ENCODE data around the gene ACSF3.
"Not testable (repeated sequence)": the region's sequence is repeated elsewhere in the genome, so short reads cannot be mapped to it uniquely, and the experiment has no call there.

The ACSF3 gene

DNA sequence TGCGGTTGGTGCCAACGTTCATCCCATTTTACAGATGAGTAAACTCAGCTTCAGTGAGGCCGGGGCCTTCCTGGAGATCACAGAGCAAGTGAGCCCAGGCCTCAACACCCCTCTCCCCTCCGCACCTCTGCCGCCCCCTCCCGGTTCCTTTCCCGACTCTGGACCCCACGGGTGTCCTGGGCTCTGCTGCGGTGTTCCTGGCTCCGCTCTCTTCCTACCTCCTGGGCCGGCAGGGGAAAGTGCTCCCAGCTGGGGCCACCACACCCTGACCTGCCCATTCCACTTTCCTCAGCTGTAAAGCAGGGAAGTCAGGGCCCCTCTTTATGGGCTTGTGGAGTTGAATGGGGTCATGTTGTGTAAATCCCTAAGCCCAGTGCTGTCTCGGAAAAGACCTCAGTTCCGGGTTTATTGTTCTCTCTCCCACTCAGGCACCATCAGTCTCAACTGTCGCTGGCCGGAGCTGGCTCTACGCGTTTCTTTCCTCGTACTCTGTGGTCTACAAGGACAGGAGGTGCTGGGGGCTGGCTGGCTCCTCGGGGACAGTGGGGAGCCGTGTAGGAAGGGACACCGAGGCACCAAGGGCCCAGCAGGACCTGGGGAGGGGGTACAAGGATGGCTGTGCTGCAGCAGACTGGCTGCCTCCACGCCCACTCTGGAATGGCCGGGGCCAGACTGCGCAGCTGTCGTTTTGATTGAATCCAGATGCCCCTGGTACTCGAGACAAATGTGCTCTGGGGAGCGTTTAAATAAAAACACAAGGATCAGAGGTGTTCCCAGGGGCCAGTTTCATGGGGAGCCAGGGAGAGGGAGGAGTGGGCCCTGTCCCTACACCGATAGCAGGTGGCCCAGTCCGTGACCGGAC is 21.7 kb upstream of the ACSF3 start:
- H3K36me3 Mint-ChIP-seq (ENCODE audit: insufficient read depth), result no peaks in the 10 kb centered on the region
- DNase-seq (ENCODE audit: low spot score in 2 of 2) (no peak), ATAC-seq (replicated peaks; ENCODE audit: extremely low read depth, poor library complexity, severe bottlenecking) (no peak)
- no peaks in the 10 kb centered on the region for H3K9me3 Mint-ChIP-seq
- no peaks in the 10 kb centered on the region for H3K27me3 Mint-ChIP-seq
- H3K4me3 Mint-ChIP-seq, result no peak overlapping the region
- H3K4me1 Mint-ChIP-seq, result no peaks in the 10 kb centered on the region
- no peak overlapping the region for H3K27ac Mint-ChIP-seq (ENCODE audit: low read depth)

- H3K4me1 Mint-ChIP-seq, result no peaks in the 10 kb centered on the region
- H3K36me3 Mint-ChIP-seq (ENCODE audit: insufficient read depth), result no peaks in the 10 kb centered on the region
- H3K27ac Mint-ChIP-seq (ENCODE audit: low read depth), result no peak overlapping the region
- H3K27me3 Mint-ChIP-seq, result no peaks in the 10 kb centered on the region
- ATAC-seq (replicated peaks; ENCODE audit: extremely low read depth, poor library complexity, severe bottlenecking) (no peak), DNase-seq (ENCODE audit: low spot score in 2 of 2) (no peak)
- H3K4me3 Mint-ChIP-seq, result no peak overlapping the region
- no peaks in the 10 kb centered on the region for H3K9me3 Mint-ChIP-seq
These were observed 21.0 kb upstream of the ACSF3 start for GRCh38 chr16:89072548-89073130.

DNA sequence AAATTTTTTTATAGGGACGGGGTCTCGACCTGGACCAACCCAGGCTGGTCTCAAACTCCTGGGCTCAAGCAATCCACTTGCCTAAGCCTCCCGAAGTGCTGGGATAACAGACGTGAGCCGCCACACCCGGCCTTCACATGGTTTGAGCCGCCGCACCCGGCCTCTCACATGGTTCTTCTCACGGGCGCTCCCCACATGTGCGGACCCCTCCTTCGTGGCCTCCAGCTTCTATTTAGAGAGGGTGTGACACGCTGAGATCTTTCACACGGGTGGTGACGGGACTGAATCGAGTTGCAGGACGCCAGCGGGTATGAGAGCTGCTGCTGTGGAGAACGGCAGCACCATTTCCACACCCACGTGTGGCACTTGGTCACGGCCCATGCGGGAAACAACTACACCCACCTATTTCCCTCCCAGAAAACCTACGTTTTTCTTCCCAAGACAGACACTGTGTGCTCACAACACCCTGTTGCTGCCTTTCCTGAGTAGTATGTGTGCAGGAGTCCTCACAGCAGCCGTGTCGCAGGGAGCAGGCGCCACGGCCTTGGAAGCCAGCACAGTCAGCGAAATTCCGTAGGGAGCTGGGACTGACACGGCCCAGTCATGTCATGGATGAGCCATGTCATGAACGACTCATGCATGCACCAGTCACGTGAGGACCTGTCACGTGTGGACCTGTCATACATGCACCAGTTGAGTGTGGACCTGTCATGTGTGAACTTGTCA is 20.1 kb upstream of the ACSF3 start:
- DNase-seq (ENCODE audit: low spot score in 2 of 2), result no peak
- Mint-ChIP-seq H3K9me3 (no peaks in the 10 kb centered on the region), H3K4me3 (no peak overlapping the region), H3K27ac (ENCODE audit: low read depth) (no peak overlapping the region), H3K36me3 (ENCODE audit: insufficient read depth) (no peaks in the 10 kb centered on the region), H3K4me1 (no peaks in the 10 kb centered on the region), H3K27me3 (no peaks in the 10 kb centered on the region)
- ATAC-seq (replicated peaks; ENCODE audit: extremely low read depth, poor library complexity, severe bottlenecking), result no peak

GRCh38 chr16:89074072-89074674 is 19.5 kb upstream of the ACSF3 start:
- ATAC-seq (replicated peaks; ENCODE audit: extremely low read depth, poor library complexity, severe bottlenecking); H3K27me3 Mint-ChIP-seq; H3K4me1 Mint-ChIP-seq; H3K9me3 Mint-ChIP-seq; H3K27ac Mint-ChIP-seq (ENCODE audit: low read depth); H3K4me3 Mint-ChIP-seq; DNase-seq (ENCODE audit: low spot score in 2 of 2); H3K36me3 Mint-ChIP-seq (ENCODE audit: insufficient read depth): not testable (repeated sequence)

GRCh38 chr16:89074803-89075688 is 18.6 kb upstream of the ACSF3 start:
- no peak for ATAC-seq (replicated peaks; ENCODE audit: extremely low read depth, poor library complexity, severe bottlenecking)
- Mint-ChIP-seq H3K4me3 (no peak overlapping the region), H3K27me3 (no peaks in the 10 kb centered on the region), H3K4me1 (no peaks in the 10 kb centered on the region), H3K27ac (ENCODE audit: low read depth) (no peak overlapping the region), H3K9me3 (no peaks in the 10 kb centered on the region), H3K36me3 (ENCODE audit: insufficient read depth) (no peaks in the 10 kb centered on the region)
- DNase-seq (ENCODE audit: low spot score in 2 of 2), result no peak

DNA sequence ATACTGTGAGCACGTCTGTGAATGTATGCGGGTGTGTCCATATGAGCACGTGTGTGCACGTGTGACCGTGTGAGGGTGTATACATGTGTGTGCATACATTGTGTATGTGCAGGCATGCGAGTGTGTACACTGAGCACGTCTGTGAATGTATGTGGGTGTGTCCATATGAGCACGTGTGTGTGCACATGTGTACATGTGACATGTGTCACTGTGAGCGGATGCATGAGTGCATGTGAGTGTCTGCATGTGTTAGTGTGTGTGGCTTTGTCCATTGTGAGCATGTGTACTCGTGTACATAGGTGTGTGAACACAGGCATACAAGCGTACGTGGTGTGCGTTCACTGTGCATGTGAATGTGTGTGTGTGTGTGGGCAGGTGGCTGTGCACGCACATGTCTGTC is 17.5 kb upstream of the ACSF3 start:
- Mint-ChIP-seq H3K27me3 (no peaks in the 10 kb centered on the region), H3K27ac (ENCODE audit: low read depth) (no peak overlapping the region), H3K4me1 (no peaks in the 10 kb centered on the region), H3K4me3 (no peak overlapping the region), H3K9me3 (no peaks in the 10 kb centered on the region), H3K36me3 (ENCODE audit: insufficient read depth) (no peaks in the 10 kb centered on the region)
- ATAC-seq (replicated peaks; ENCODE audit: extremely low read depth, poor library complexity, severe bottlenecking) (no peak), DNase-seq (ENCODE audit: low spot score in 2 of 2) (no peak)

GRCh38 chr16:89077076-89077475 is 16.6 kb upstream of the ACSF3 start:
- DNase-seq (ENCODE audit: low spot score in 2 of 2) (no peak), ATAC-seq (replicated peaks; ENCODE audit: extremely low read depth, poor library complexity, severe bottlenecking) (no peak)
- no peak overlapping the region for H3K4me3 Mint-ChIP-seq
- no peaks in the 10 kb centered on the region for H3K36me3 Mint-ChIP-seq (ENCODE audit: insufficient read depth)
- no peaks in the 10 kb centered on the region for H3K27me3 Mint-ChIP-seq
- H3K27ac Mint-ChIP-seq (ENCODE audit: low read depth), result no peak overlapping the region
- H3K4me1 Mint-ChIP-seq, result no peaks in the 10 kb centered on the region
- H3K9me3 Mint-ChIP-seq, result no peaks in the 10 kb centered on the region

DNA sequence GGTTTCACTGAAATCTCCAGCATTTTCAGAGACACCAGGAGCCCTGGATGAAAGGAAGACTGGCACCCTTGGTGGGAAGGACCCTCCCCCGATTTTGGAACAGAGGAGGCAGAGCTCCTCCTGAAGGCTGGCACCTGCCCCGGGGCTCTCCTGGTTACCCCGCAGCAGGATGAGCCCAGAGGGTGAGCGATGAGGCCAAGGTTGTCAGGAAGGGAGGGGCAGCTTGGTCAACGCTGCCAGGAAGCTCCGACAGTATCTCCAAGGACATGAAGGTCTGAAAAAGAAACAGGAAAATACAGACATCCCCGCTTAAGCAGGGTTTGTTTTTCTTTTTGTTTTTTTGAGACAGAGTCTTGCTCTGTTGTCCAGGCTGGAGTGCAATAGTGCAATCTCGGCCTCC is 15.5 kb upstream of the ACSF3 start:
- no peaks in the 10 kb centered on the region for H3K36me3 Mint-ChIP-seq (ENCODE audit: insufficient read depth)
- H3K9me3 Mint-ChIP-seq, result no peaks in the 10 kb centered on the region
- no peak overlapping the region for H3K4me3 Mint-ChIP-seq
- DNase-seq (ENCODE audit: low spot score in 2 of 2) (no peak), ATAC-seq (replicated peaks; ENCODE audit: extremely low read depth, poor library complexity, severe bottlenecking) (no peak)
- H3K27ac Mint-ChIP-seq (ENCODE audit: low read depth), result no peak overlapping the region
- H3K4me1 Mint-ChIP-seq, result no peaks in the 10 kb centered on the region
- H3K27me3 Mint-ChIP-seq, result no peaks in the 10 kb centered on the region

DNA sequence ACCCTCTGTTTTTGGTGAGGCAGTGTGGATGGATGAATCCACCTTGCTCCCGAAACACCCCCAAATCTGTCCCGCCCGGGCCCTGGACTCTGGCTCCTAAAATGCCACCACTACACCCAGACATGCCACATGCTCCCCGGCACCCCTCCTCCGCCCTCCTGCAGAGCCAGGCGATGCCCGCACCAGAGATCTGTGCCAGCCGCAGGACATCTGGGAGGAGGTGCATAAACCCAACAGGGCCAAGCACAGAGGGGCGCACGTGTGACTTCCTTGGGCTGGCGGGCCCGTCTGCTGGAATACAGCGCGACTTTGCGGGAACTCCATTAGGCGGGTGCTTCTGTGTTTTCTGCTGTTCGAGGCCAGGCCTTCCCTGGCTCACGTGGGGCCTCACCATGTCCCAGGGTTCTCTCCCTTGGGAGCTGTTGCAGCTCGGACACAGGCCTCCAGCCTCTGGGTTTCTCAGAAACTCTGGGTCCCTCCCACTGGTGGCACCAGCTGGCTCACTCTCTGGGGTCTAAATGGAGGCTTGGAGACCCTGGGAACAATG is 14.1 kb upstream of the ACSF3 start:
- Mint-ChIP-seq H3K9me3 (no peaks in the 10 kb centered on the region), H3K27me3 (no peaks in the 10 kb centered on the region), H3K4me1 (no peaks in the 10 kb centered on the region), H3K27ac (ENCODE audit: low read depth) (no peak overlapping the region), H3K4me3 (no peak overlapping the region), H3K36me3 (ENCODE audit: insufficient read depth) (no peaks in the 10 kb centered on the region)
- DNase-seq (ENCODE audit: low spot score in 2 of 2), result no peak
- ATAC-seq (replicated peaks; ENCODE audit: extremely low read depth, poor library complexity, severe bottlenecking), result no peak

- Mint-ChIP-seq H3K27ac (ENCODE audit: low read depth) (no peak overlapping the region), H3K27me3 (no peaks in the 10 kb centered on the region), H3K9me3 (no peaks in the 10 kb centered on the region), H3K36me3 (ENCODE audit: insufficient read depth) (no peaks in the 10 kb centered on the region), H3K4me3 (no peak overlapping the region), H3K4me1 (no peaks in the 10 kb centered on the region)
- DNase-seq (ENCODE audit: low spot score in 2 of 2) (no peak), ATAC-seq (replicated peaks; ENCODE audit: extremely low read depth, poor library complexity, severe bottlenecking) (no peak)
These were observed 13.3 kb upstream of the ACSF3 start for GRCh38 chr16:89080196-89080853.

DNA sequence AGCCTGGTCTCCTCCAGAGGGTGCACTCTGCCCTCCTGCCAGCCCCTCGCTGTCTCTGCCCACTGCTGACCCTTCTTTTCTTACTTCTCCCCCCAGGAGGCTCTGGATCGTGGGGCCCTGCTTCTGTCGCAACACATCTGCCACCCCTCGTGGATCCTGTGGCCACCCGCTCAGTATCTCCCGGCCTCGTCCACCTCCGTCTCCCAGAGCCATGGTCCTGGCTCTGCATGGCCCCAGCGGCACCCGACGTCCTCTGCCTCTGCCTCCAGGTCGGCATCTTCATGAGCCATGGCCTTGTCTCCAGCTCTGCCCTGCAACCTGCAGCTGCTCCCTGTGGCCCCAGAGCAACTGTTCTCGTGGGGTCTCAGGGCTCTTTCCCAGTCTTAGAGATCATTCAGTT is 12.1 kb upstream of the ACSF3 start:
- H3K4me1 Mint-ChIP-seq, result no peaks in the 10 kb centered on the region
- no peaks in the 10 kb centered on the region for H3K36me3 Mint-ChIP-seq (ENCODE audit: insufficient read depth)
- peaks cover 5% of the 10 kb centered on the region for H3K27me3 Mint-ChIP-seq
- H3K27ac Mint-ChIP-seq (ENCODE audit: low read depth), result no peak overlapping the region
- no peak for DNase-seq (ENCODE audit: low spot score in 2 of 2)
- no peak overlapping the region for H3K4me3 Mint-ChIP-seq
- H3K9me3 Mint-ChIP-seq, result no peaks in the 10 kb centered on the region
- no peak for ATAC-seq (replicated peaks; ENCODE audit: extremely low read depth, poor library complexity, severe bottlenecking)
